Upper lobe of left lung (tissue), 6 donors: ENCODE data around the gene RDH13. TPM values are rescaled to one million over a fixed set of nuclear protein-coding genes. Genes with fewer than 3 reads are reported as not detected.
"Not testable (repeated sequence)": the region's sequence is repeated elsewhere in the genome, so short reads cannot be mapped to it uniquely, and the experiment has no call there.

ENCODE experiments used
- ATAC-seq, 2 donors: fragments of 200-7000 bp; cut with Tn5 transposase; one replicate each; pipeline ENCODE4 v1.9.1; 2022; ENCODE audit warnings: mild to moderate bottlenecking in 2 of 2, moderate library complexity in 2 of 2; ENCODE audit not compliant: low FRiP score in 2 of 2
- DNase-seq, 2 donors: peaks; one replicate each; pipeline ENCODE4 v3.0.0-alpha.2; 2019 to 2020
- H3K27ac ChIP-seq, 4 donors: fragments of 200-600 bp; sonication (generic); one replicate each; pipeline ENCODE4 v1.5.1; 2016 to 2019
- H3K27me3 ChIP-seq, 4 donors: fragments of 200-600 bp; sonication (generic); one replicate each; pipeline ENCODE4 v1.5.1; 2017 to 2019
- H3K36me3 ChIP-seq, 4 donors: fragments of 200-600 bp; sonication (generic); one replicate each; pipeline ENCODE4 v1.5.1; 2016 to 2019
- H3K4me1 ChIP-seq, 4 donors: fragments of 200-600 bp; sonication (generic); one replicate each; pipeline ENCODE4 v1.5.1; 2018 to 2019
- H3K4me3 ChIP-seq, 4 donors: fragments of 200-600 bp; sonication (generic); one replicate each; pipeline ENCODE4 v1.5.1; 2017 to 2019; ENCODE audit warnings: mild to moderate bottlenecking in 2 of 4, moderate library complexity in 1 of 4
- H3K9me3 ChIP-seq, 4 donors: fragments of 200-600 bp; sonication (generic); one replicate each; pipeline ENCODE4 v1.5.1; 2018 to 2019
- CTCF ChIP-seq, 6 experiments: fragments of 450-650 bp in 4 of 6; fragments of 200-600 bp in 2 of 6; sonication (generic) in 2 of 6; IDR thresholded peaks; one replicate each; pipeline ENCODE4 v1.5.1; 2016 to 2019; ENCODE audit warnings: antibody characterized with exemption in 6 of 6
- EP300 ChIP-seq, 4 donors: sonication (generic); formaldehyde crosslinking; IDR thresholded peaks; one replicate each; pipeline ENCODE4 v1.5.1; 2017; ENCODE audit warnings: antibody characterized with exemption in 4 of 4, control low read depth in 2 of 4
- POLR2A ChIP-seq, 4 donors: fragments of 450-650 bp; IDR thresholded peaks; one replicate each; pipeline ENCODE4 v1.5.1; 2016 to 2017; ENCODE audit warnings: antibody characterized with exemption in 4 of 4, mild to moderate bottlenecking in 2 of 4
- POLR2AphosphoS5 ChIP-seq, 2 donors: sonication (generic); formaldehyde crosslinking; IDR thresholded peaks; one replicate each; pipeline ENCODE4 v1.5.1; 2017; ENCODE audit warnings: antibody characterized with exemption in 2 of 2
- WGBS, 2 donors: methylation state at CpG; one replicate each; pipeline ENCODE4 v1.1.5; 2017 to 2018; 5-methylcytosine and 5-hydroxymethylcytosine counted together
- total RNA-seq, 6 donors: library from RNA; depleted of rRNA in 4 of 6; stranded (reverse); fragments of >200 nt in 4 of 6; gene quantifications; one replicate each; pipeline versions ENCODE4 v1.1.0 to v1.2.1, GENCODE V29; 2016 to 2021
- donor health status: DM: no; HTN: no; CAD: no; lungs with moderate emphysema.
- donor health status: DM: no; HTN: yes; CAD: no; lungs with severe emphysema.

RDH13 gene
- total RNA-seq, 6 donors from 2014 or later = 24.0 to 72.3 (median 28.1) TPM

- peaks cover 32 to 70% (median 58%) of the 10 kb centered on the region in 4 donors for H3K36me3 ChIP-seq
- no peak for TF ChIP-seq POLR2A (IDR thresholded peaks at IDR 0.05)
- H3K27ac ChIP-seq = no peak overlapping the region
- H3K4me3 ChIP-seq = no peak overlapping the region
- H3K9me3 ChIP-seq = no peaks in the 10 kb centered on the region
- no peaks in the 10 kb centered on the region for H3K27me3 ChIP-seq
- no peak for DNase-seq
- WGBS, 2 donors = 89 to 90% methylated on average over 3 to 5 of the region's 5 CpGs
- ATAC-seq = no peak
- H3K4me1 ChIP-seq = peaks cover 0 to 5% (median 2%) of the 10 kb centered on the region in 4 donors
These were observed 18.7 kb downstream of the RDH13 start for GRCh38 chr19:55044286-55044685.

- no peak for TF ChIP-seq CTCF (IDR thresholded peaks at IDR 0.05)
- no peak for TF ChIP-seq POLR2A (IDR thresholded peaks at IDR 0.05)
- TF ChIP-seq EP300 (IDR thresholded peaks at IDR 0.05) = no peak
- TF ChIP-seq POLR2AphosphoS5 (IDR thresholded peaks at IDR 0.05) = no peak
- Histone ChIP-seq H3K27me3 (no peaks in the 10 kb centered on the region), H3K9me3 (no peaks in the 10 kb centered on the region), H3K4me3 (no peak overlapping the region), H3K36me3 (peaks cover 24 to 54% (median 42%) of the 10 kb centered on the region in 4 donors), H3K27ac (no peak overlapping the region), H3K4me1 (peaks cover 0 to 5% (median 2%) of the 10 kb centered on the region in 4 donors)
- WGBS, 2 donors = 68 to 87% methylated on average over 11 of the region's 11 CpGs
- no peak for ATAC-seq
- DNase-seq = no peak
These were observed 20.3 kb downstream of the RDH13 start for GRCh38 chr19:55042688-55043087.

GRCh38 chr19:55042344-55042678, 20.6 kb downstream of the RDH13 start:
- no peak for DNase-seq
- peaks cover 0 to 5% (median 2%) of the 10 kb centered on the region in 4 donors for H3K4me1 ChIP-seq
- no peaks in the 10 kb centered on the region for H3K27me3 ChIP-seq
- ATAC-seq = no peak
- WGBS, 2 donors = 68 to 73% methylated on average over 8 to 9 of the region's 9 CpGs
- H3K9me3 ChIP-seq = no peaks in the 10 kb centered on the region
- no peak overlapping the region for H3K27ac ChIP-seq
- TF ChIP-seq POLR2AphosphoS5 (IDR thresholded peaks at IDR 0.05) = no peak
- TF ChIP-seq POLR2A (IDR thresholded peaks at IDR 0.05) = no peak
- TF ChIP-seq CTCF (IDR thresholded peaks at IDR 0.05) = no peak
- no peak for TF ChIP-seq EP300 (IDR thresholded peaks at IDR 0.05)
- peaks cover 20 to 50% (median 38%) of the 10 kb centered on the region in 4 donors for H3K36me3 ChIP-seq
- no peak overlapping the region for H3K4me3 ChIP-seq

GRCh38 chr19:55041627-55042343, 21.2 kb downstream of the RDH13 start:
- WGBS, 2 donors = 38 to 52% methylated on average over 25 to 30 of the region's 30 CpGs
- TF ChIP-seq EP300 (IDR thresholded peaks at IDR 0.05) (no peak), POLR2A (IDR thresholded peaks at IDR 0.05) (no peak), CTCF (IDR thresholded peaks at IDR 0.05) (no peak), POLR2AphosphoS5 (IDR thresholded peaks at IDR 0.05) (no peak)
- H3K4me1 ChIP-seq = peaks cover 0 to 5% (median 2%) of the 10 kb centered on the region in 4 donors
- ATAC-seq = no peak
- no peak overlapping the region for H3K4me3 ChIP-seq
- H3K27ac ChIP-seq = peak overlapping the region in 2 of 4 donors; percentile 1 to 5
- DNase-seq = no peak
- H3K9me3 ChIP-seq = no peaks in the 10 kb centered on the region
- no peaks in the 10 kb centered on the region for H3K27me3 ChIP-seq
- H3K36me3 ChIP-seq = peaks cover 16 to 45% (median 33%) of the 10 kb centered on the region in 4 donors

- DNase-seq (no peak), ATAC-seq (no peak)
- peak overlapping the region in 2 of 4 donors; percentile 1 to 5 for H3K27ac ChIP-seq
- TF ChIP-seq EP300 (IDR thresholded peaks at IDR 0.05) = no peak
- TF ChIP-seq POLR2A (IDR thresholded peaks at IDR 0.05) = no peak
- TF ChIP-seq POLR2AphosphoS5 (IDR thresholded peaks at IDR 0.05) = no peak
- TF ChIP-seq CTCF (IDR thresholded peaks at IDR 0.05) = no peak
- H3K4me3 ChIP-seq = no peak overlapping the region
- 82 to 91% methylated on average over 10 of the region's 10 CpGs for WGBS, 2 donors
- peaks cover 13 to 39% (median 28%) of the 10 kb centered on the region in 4 donors for H3K36me3 ChIP-seq
- H3K9me3 ChIP-seq = no peaks in the 10 kb centered on the region
- peaks cover 0 to 5% (median 2%) of the 10 kb centered on the region in 4 donors for H3K4me1 ChIP-seq
- no peaks in the 10 kb centered on the region for H3K27me3 ChIP-seq
These were observed 21.7 kb downstream of the RDH13 start for GRCh38 chr19:55041244-55041626.

GRCh38 chr19:55040654-55041053, 22.3 kb downstream of the RDH13 start:
- WGBS, 2 donors = 86 to 88% methylated on average over 12 of the region's 12 CpGs
- H3K27me3 ChIP-seq, H3K4me3 ChIP-seq, H3K4me1 ChIP-seq, ATAC-seq, H3K27ac ChIP-seq, DNase-seq, H3K9me3 ChIP-seq: not testable (repeated sequence)
- H3K36me3 ChIP-seq = peaks cover 13 to 38% (median 24%) of the 10 kb centered on the region in 4 donors

- not testable (repeated sequence) for H3K36me3 ChIP-seq, H3K27me3 ChIP-seq, H3K4me3 ChIP-seq, H3K4me1 ChIP-seq, H3K9me3 ChIP-seq, H3K27ac ChIP-seq, ATAC-seq, DNase-seq
- WGBS, 2 donors = 90 to 92% methylated on average over 6 of the region's 6 CpGs
These were observed 25.3 kb downstream of the RDH13 start for GRCh38 chr19:55037603-55038002.
